Breast epithelium (tissue), 3 donors: Measurements from ENCODE around the gene ALOX12B.

Experiments used
- POLR2A ChIP-seq: fragments of 450-650 bp; IDR thresholded peaks from one replicate; pipeline ENCODE4 v1.6.1; 2016; ENCODE audit warnings: antibody characterized with exemption, mild to moderate bottlenecking, moderate library complexity
- TF ChIP-seq, protein P1 (sequence below), 3 donors: fragments of 450-650 bp; IDR thresholded peaks; one replicate each; pipeline ENCODE4 v1.5.1; 2016 to 2017; ENCODE audit warnings: antibody characterized with exemption in 3 of 3, mild to moderate bottlenecking in 3 of 3, moderate library complexity in 3 of 3

DNA sequence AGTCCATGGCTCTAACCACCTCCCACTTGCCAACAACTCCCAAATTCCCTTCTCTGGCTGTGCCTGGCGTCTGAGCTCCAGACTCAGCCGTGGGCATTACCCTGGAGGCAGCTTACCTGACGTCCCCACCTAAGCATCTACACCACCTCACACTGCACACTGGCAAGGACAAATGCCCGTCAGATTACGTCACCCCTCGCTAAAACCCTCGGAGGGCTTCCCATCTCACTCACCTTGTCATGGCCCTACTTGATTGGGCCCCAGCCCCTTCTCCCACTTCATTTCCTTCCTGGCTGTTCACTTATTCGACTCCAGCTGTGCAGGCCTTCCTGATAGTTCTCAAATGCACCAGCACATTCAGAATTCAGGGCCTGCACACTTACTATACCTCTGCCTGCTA is 17.4 kb upstream of the ALOX12B start:
- TF ChIP-seq, protein P1, sequence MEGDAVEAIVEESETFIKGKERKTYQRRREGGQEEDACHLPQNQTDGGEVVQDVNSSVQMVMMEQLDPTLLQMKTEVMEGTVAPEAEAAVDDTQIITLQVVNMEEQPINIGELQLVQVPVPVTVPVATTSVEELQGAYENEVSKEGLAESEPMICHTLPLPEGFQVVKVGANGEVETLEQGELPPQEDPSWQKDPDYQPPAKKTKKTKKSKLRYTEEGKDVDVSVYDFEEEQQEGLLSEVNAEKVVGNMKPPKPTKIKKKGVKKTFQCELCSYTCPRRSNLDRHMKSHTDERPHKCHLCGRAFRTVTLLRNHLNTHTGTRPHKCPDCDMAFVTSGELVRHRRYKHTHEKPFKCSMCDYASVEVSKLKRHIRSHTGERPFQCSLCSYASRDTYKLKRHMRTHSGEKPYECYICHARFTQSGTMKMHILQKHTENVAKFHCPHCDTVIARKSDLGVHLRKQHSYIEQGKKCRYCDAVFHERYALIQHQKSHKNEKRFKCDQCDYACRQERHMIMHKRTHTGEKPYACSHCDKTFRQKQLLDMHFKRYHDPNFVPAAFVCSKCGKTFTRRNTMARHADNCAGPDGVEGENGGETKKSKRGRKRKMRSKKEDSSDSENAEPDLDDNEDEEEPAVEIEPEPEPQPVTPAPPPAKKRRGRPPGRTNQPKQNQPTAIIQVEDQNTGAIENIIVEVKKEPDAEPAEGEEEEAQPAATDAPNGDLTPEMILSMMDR (IDR thresholded peaks at IDR 0.05) = no peak
- no peak for TF ChIP-seq POLR2A
